Measurements from ENCODE around the gene PREX1.

- TF ChIP-seq CTCF (IDR thresholded peaks at IDR 0.05) (no peak), POLR2A (IDR thresholded peaks at IDR 0.05) (no peak)
Observed at GRCh38 chr20:48837014-48837413, 9.2 kb upstream of the PREX1 start.
